K562 (cell line): ENCODE results near the gene SELENOI. TPM values are rescaled to one million over a fixed set of nuclear protein-coding genes. Genes with fewer than 3 reads are reported as not detected.
"Not testable (repeated sequence)": the region's sequence is repeated elsewhere in the genome, so short reads cannot be mapped to it uniquely, and the experiment has no call there.

ENCODE experiments used
- ATAC-seq: fragments of 200-7000 bp; cut with Tn5 transposase; 3 replicates; pipeline ENCODE4 v1.9.1; 2020; ENCODE audit warnings: moderate library complexity
- BruUV-seq: library from RNA; stranded (reverse); fragments of 400-500 nt; replicated peaks from 2 replicates; lab custom pipeline; 2021; lab: Mats Ljungman, UMichigan
- CTCF ChIA-PET: fragments of 300-600 bp; formaldehyde crosslinking; extraction: SDS; loops from one replicate; lab custom pipeline; 2021; ENCODE audit warnings: low intra/inter-chr PET ratio; lab: Yijun Ruan, JAX
- POLR2A ChIA-PET: fragments of 300-600, 350-650 bp; sonication (Branson Sonifier 250); formaldehyde crosslinking; extraction: SDS; loops from one replicate; lab custom pipeline; 2021; ENCODE audit warnings: antibody characterized with exemption, inconsistent platforms; lab: Yijun Ruan, JAX
- DNase-seq, 4 experiments: peaks; one replicate each; pipeline versions ENCODE4 v3.0.0 to v3.0.0-alpha.2; 2011 to 2018; ENCODE audit warnings: low spot score in 3 of 4, mixed read lengths in 3 of 4; ENCODE audit errors: extremely low read depth in 1 of 4
- FAIRE-seq: peaks from 2 replicates; lab custom pipeline; 2011; peaks lifted over from hg19 to GRCh38; lab: Jason Lieb, UNC
- H2AFZ ChIP-seq: 2 replicates; pipeline ENCODE4 v1.6.0; 2011; ENCODE audit warnings: low read depth, low read length, control low read depth, inconsistent platforms
- H3K27ac ChIP-seq: fragments of 200-600 bp; 3 replicates; pipeline ENCODE4 v1.8.0; 2011; ENCODE audit warnings: low read depth, mild to moderate bottlenecking, control low read depth, inconsistent platforms, low read length, moderate library complexity, mixed read lengths; ENCODE audit errors: extremely low read depth
- H3K27me3 ChIP-seq, 2 experiments: fragments of 300-600 bp in 1 of 2; 2 replicates in 1 of 2; 3 replicates in 1 of 2; pipeline versions ENCODE4 v1.6.0 to v1.8.0; 2011; ENCODE audit warnings: inconsistent platforms in 2 of 2, low read length in 2 of 2, mild to moderate bottlenecking in 1 of 2, mixed read lengths in 1 of 2, moderate library complexity in 1 of 2; ENCODE audit not compliant: control insufficient read depth in 2 of 2, insufficient read depth in 2 of 2
- H3K36me3 ChIP-seq: fragments of 300-600 bp; 3 replicates; pipeline ENCODE4 v1.8.0; 2011; ENCODE audit warnings: mild to moderate bottlenecking, low read length, inconsistent platforms; ENCODE audit not compliant: control insufficient read depth, insufficient read depth
- H3K4me1 ChIP-seq, 2 experiments: fragments of 200-600 bp in 1 of 2; replicated peaks in 1 of 2; 2 replicates in 1 of 2; 3 replicates in 1 of 2; pipeline versions ENCODE4 v1.5.1 to v1.8.0; 2011; ENCODE audit warnings: inconsistent platforms in 2 of 2, low read length in 2 of 2, mild to moderate bottlenecking in 1 of 2, mixed read lengths in 1 of 2, moderate library complexity in 1 of 2; ENCODE audit not compliant: control insufficient read depth in 2 of 2, insufficient read depth in 2 of 2
- H3K4me2 ChIP-seq: 2 replicates; pipeline ENCODE4 v1.6.1; 2011; ENCODE audit warnings: low read length, control low read depth, inconsistent platforms, mixed read lengths; ENCODE audit not compliant: insufficient read depth
- H3K4me3 ChIP-seq: fragments of 200-600 bp; sonication (generic), shearing (Covaris generic); 2 replicates; pipeline ENCODE4 v1.5.1; 2016; ENCODE audit warnings: control low read depth, inconsistent platforms
- H3K79me2 ChIP-seq: fragments of 200-600 bp; 3 replicates; pipeline ENCODE4 v1.8.0; 2011; ENCODE audit warnings: low read length, inconsistent platforms; ENCODE audit not compliant: control insufficient read depth, insufficient read depth
- H3K9ac ChIP-seq, 2 experiments: 2 replicates each; pipeline versions ENCODE4 v1.6.0 to v1.6.1; 2011; ENCODE audit warnings: low read depth in 2 of 2, low read length in 2 of 2, control low read depth in 1 of 2, inconsistent platforms in 1 of 2, mild to moderate bottlenecking in 1 of 2, mixed read lengths in 1 of 2; ENCODE audit not compliant: insufficient read depth in 1 of 2
- H3K9me1 ChIP-seq: one replicate; pipeline ENCODE4 v1.6.0; 2011; ENCODE audit warnings: inconsistent platforms, mild to moderate bottlenecking, low read length, moderate library complexity; ENCODE audit not compliant: control insufficient read depth, insufficient read depth
- H3K9me3 ChIP-seq: replicated peaks from 2 replicates; pipeline ENCODE4 v1.5.1; 2011; ENCODE audit warnings: low read depth, low read length, inconsistent platforms; ENCODE audit not compliant: control insufficient read depth, insufficient read depth
- H4K20me1 ChIP-seq: replicated peaks from 2 replicates; pipeline ENCODE4 v1.6.1; 2011; ENCODE audit warnings: low read length, inconsistent platforms, mixed read lengths; ENCODE audit not compliant: control insufficient read depth, insufficient read depth
- REST ChIP-seq, 2 experiments: fragments of 450-650 bp; formaldehyde crosslinking in 1 of 2; IDR thresholded peaks; 2 replicates each; pipeline versions ENCODE4 v1.4.0 to v1.6.1; 2014 to 2020; ENCODE audit warnings: mild to moderate bottlenecking in 2 of 2, borderline replicate concordance in 1 of 2, low read depth in 1 of 2
- WGBS: fragments of 100-300 bp; shearing (Covaris generic); methylation state at CpG from one replicate; pipeline ENCODE4 v1.1.6; 2016; ENCODE audit warnings: low coverage, mixed read lengths; ENCODE audit not compliant: insufficient coverage; ENCODE audit errors: missing lambda C conversion rate; 5-methylcytosine and 5-hydroxymethylcytosine counted together
- in situ Hi-C: fragments of 300-500 bp; cut with MboI; formaldehyde crosslinking; loops from 4 replicates; pipeline ENCODE4 v1.15.0; 2018; ENCODE audit warnings: inconsistent platforms, mixed read lengths
- intact Hi-C: fragments of 100-400 bp; cut with micrococcal nuclease; formaldehyde crosslinking; loops from 2 replicates; pipeline ENCODE4 v1.14.2; 2022
- polyA plus RNA-seq, 8 experiments: library from polyadenylated mRNA; depleted of rRNA in 4 of 8; stranded (reverse) in 5 of 8; unstranded in 3 of 8; fragments of >200 nt; fragmentation: Nextera tagmentation in 2 of 8; fragmentation: Illumina TruSeq in 1 of 8; extraction: Ambion mirVana in 2 of 8; extraction: Trizol in 1 of 8; gene quantifications; 2 replicates each; pipeline versions ENCODE4 v1.2.1 to v1.2.3, GENCODE V29; 2011 to 2014; ENCODE audit warnings: inconsistent platforms in 1 of 8, missing spikeins in 1 of 8
- total RNA-seq, 7 experiments: library from RNA; depleted of rRNA in 6 of 7; stranded (reverse); fragments of >200 nt in 6 of 7; fragmentation: Illumina TruSeq in 2 of 7; extraction: Trizol in 2 of 7; gene quantifications; 2 replicates each; pipeline versions ENCODE4 v1.2.1 to v1.2.3, GENCODE V29; 2011 to 2021; ENCODE audit warnings: low replicate concordance in 1 of 7

Gene SELENOI
- total and polyA plus RNA-seq, 9 of the 15 experiments (the other 6 are each of a cell fraction or from before 2014, with no cell fraction given): 9.6 to 46.9 (median 24.4) TPM

GRCh38 chr2:26366957-26367356, 21.0 kb downstream of the SELENOI start (continued):
- TF ChIP-seq REST (IDR thresholded peaks at IDR 0.05; ENCODE audit: borderline replicate concordance) (peak; percentile 37), REST (CRISPR knock-in tag; IDR thresholded peaks at IDR 0.05; ENCODE audit: low read depth) (no peak)

- ATAC-seq, H3K4me3 ChIP-seq, H3K27ac ChIP-seq, H3K9me3 ChIP-seq, intact Hi-C loops, H3K9ac ChIP-seq, POLR2A ChIA-PET, H2AFZ ChIP-seq, CTCF ChIA-PET, H3K27me3 ChIP-seq, DNase-seq, H3K4me1 ChIP-seq, H3K9me1 ChIP-seq, in situ Hi-C loops, H4K20me1 ChIP-seq, BruUV-seq, H3K4me2 ChIP-seq, FAIRE-seq: not testable (repeated sequence)
- Histone ChIP-seq H3K79me2 (peaks cover 12% of the 10 kb centered on the region; the same call in 2 of the 3 replicates), H3K36me3 (peaks cover 72% of the 10 kb centered on the region)
- WGBS: 42% methylated on average over 2 of the region's 2 CpGs
These were observed 23.7 kb downstream of the SELENOI start for GRCh38 chr2:26369664-26370063.

GRCh38 chr2:26370909-26371308, 25.0 kb downstream of the SELENOI start:
- H3K27me3 ChIP-seq, in situ Hi-C loops, ATAC-seq, H4K20me1 ChIP-seq, H3K4me3 ChIP-seq, BruUV-seq, POLR2A ChIA-PET, H3K79me2 ChIP-seq, H3K9me1 ChIP-seq, CTCF ChIA-PET, H3K9ac ChIP-seq, H3K9me3 ChIP-seq, H2AFZ ChIP-seq, FAIRE-seq, H3K27ac ChIP-seq, H3K4me1 ChIP-seq, H3K4me2 ChIP-seq, DNase-seq, intact Hi-C loops: not testable (repeated sequence)
- WGBS: no CpG with 5 or more reads among the region's 31 CpGs
- peaks cover 74% of the 10 kb centered on the region for H3K36me3 ChIP-seq
